ENCODE data around the gene TCP11L2.
A peak's percentile ranks its signal among the peaks of the same experiment; 100 is the strongest.
"Not testable (repeated sequence)": the region's sequence is repeated elsewhere in the genome, so short reads cannot be mapped to it uniquely, and the experiment has no call there.

Gene TCP11L2

DNA sequence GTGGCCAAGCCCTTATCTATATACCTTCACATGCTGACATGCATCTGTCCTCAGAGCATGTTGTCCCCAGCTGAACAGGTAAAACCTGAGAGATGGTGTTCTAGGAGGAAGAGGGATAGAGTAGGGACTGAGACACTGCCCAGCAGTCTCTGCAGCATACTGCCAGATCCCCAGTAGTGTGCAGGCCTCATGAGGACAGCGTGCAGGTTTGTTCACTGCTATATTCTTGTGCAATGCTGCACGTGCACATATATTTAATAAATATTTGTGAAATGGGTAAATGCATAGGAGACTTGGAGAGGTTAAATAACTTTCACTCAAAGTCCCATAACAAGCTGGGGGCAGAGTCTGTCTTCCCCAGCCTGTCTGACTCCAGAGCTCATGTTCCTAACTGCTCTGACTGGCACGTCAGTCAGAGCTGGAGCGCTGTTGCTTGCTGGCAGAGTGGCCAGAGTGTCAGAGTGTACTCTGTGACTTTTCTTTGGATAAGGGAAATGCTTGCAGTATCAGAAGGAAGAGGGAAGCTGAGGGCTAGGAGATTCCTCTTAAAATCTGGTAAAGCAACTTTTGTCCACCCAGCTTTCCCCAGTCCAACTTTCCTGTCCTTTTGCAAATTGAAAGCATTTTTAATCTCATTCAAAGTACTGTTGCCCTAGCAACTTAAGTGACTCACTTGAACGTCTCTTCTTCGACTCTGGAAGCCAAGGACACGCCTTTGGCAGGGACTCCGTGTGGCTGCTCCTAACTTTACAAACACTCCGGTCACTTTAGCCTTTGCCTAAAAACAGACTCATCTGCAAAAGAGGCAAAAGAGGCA, 40.1 kb downstream of the TCP11L2 start:
- FAIRE-seq (no peak), DNase-seq (ENCODE audit: low spot score) (peak; percentile 26)

DNA sequence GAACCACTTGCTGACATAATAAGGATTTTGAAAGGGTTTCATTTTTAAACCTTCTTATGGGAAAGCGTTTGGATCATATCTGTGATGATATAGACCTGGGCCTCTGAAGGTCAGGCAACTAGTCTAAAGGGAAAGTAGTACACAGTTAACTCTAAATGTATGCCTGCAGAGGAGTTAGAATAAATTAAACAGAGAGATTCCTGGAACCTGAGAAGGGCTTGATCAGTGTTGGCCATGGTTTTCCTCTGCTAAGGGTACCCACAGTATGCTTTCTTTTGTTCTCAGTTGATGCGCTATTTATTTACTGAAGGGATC, 40.6 kb downstream of the TCP11L2 start:
- DNase-seq (ENCODE audit: low spot score) (no peak), FAIRE-seq (no peak)

DNA sequence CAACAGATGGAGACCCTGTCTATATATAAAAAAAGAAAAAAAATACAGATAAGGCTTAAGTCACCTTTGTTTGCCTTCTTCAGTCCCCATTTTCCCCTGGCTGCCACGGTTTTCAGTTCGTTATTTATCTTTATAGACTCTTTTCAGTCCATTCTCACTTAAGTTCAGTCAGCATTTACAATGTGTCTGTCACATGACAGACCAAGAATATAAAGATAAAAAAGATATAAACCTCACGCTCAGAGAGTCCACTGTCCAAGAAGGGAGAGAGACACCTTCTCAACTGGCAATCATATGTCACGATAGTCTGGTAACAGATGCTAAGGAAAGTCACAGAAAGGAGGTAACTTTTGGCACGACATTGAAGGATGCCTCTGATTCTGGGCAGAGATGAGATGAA, 41.6 kb downstream of the TCP11L2 start:
- FAIRE-seq (no peak), DNase-seq (ENCODE audit: low spot score) (no peak)

DNA sequence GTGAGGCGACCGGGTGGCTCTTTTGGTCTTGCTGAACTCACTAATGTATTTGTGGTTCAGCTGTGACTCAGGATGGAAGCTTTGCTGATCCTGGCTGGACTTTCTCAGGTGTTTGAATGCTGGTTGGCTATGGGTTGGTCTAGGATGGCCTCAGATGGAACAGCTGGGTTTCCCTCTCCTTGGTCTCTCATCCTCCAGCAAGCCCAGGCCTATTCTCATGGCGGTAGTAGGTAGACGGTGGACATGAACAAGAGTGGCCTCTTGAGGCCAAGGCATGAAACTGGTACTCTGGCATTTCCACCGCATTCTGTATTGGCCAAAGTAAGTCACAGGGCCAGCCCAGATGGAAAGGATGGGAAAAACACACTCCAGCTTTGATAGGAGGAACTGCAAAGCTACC, 43.2 kb downstream of the TCP11L2 start:
- DNase-seq (ENCODE audit: low spot score) (peak; percentile 21), FAIRE-seq (no peak)

DNA sequence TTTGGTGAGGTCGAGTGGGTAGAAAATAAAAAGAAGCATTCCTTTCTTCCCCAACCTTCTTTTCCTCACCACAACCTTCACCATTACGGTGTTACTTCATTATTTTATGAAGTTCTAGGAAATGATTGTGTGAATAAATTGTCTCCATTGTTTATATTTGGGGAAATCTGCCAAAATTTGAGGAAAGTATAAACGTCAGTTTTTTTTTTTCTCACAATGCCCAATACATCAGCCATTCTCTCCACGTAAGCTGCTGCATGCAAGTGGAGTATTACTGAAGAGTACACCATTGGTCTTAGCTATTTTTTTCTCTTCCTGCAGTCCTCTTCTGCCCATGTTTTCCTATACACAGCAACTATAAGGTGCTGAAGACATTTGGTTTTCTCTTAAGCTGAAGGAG, 45.9 kb downstream of the TCP11L2 start:
- FAIRE-seq: no peak
- DNase-seq (ENCODE audit: low spot score): no peak

DNA sequence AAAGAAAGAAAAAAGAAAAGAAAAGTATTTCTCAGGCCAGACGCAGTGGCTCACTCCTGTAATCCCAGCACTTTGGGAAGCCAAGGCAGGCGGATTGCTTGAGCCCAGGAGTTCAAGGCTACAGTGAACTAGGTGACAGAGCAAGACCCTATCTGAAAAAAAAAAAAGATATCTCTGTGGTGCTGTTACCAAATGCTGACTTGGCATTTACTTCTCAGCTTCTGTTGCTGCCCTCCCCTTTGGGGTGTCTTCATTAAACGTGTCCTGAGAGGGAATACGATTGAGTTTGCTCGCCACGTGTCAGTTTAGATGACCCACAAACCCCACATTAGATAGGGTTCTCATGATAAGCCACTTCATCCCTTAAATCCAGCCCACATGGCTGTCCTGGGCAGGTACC, 50.6 kb downstream of the TCP11L2 start:
- FAIRE-seq (no peak), DNase-seq (ENCODE audit: low spot score) (no peak)

DNA sequence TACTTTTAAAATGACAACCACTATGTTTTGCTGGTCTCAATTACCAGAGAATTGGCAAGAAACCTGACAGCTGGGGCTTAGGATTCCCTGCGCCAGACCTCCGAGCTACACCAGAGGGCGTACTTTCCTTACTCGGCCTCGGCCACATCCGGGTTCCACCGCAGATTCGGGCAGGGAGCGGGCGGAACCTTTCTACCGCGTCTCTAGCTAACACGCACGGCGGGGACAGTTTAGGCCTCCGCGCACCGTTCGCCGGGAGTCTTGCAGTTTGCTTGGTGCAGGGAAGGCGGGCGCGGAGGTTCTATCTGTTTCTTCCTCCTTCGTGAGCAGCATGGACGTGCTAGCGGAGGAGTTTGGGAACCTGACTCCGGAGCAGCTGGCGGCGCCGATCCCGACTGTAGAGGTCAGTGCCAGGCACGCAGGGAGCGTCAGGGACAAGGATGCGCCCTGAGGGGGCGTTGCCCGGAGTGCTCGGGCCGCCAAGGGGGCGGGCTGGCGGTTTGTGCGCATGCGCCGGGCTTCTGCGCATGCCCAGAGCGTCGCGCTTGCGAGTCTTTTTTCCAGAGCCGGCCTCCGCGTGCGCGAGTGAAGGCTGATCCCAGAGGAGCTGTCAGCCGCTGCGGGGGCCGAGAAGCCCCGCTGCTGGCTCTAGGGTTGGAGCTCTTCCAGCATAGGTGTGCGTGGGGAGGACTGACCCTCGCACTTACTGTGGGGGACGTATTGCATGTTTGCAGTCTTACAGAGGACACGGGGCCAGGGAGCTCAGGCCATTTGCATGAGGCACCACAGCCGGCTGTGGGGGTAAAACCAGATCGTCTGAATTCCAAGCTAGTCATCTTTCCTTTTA, 55.2 kb downstream of the TCP11L2 start, which contains the start of gene POLR3B:
Gene POLR3B, plus strand, starts transcription at position 200 of the 847 bp plus-strand sequence. Its CDS starts 132 bp downstream, at position 332.
- DNase-seq (ENCODE audit: low spot score): peak; percentile 90
- FAIRE-seq: no peak

DNA sequence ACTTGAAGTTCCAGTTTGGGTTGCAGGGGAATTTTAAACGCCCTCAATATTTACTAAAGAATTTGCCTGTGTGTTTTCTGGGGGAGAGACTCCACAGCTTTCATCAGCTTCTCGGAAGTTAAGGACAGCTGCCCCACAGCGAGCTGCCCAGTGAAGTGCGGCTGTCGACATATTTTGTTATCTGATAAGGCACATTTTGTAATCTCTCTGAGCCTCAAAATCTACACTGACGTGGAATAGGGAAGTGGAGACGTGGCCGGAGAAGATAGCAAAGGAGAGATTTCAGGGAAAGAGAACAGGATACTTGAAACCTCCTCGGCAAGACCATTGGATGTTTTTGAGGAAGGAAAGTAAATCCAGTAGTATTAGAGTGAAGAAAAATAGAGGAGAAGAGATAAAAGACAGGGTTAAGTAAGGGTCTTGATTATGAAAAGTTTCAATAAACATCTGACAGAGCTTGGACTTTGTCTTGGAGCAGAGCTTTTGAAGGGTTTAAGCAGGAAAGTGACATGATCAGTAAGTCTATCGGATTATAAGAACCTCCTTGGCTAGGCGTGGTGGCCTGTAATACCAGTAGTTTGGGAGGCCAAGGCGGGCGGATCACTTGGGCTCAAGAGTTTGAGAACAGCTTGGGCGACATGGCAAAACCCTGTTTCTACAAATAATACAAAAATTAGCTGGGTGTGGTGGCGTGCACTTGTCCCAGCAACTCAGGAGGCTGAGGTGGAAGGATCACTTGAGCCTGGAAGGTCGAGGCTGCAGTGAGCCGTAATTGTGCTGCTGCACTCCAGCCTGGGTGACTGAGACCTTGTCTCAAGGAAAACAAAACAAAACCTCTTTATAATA, 56.1 kb downstream of the TCP11L2 start:
- FAIRE-seq: no peak
- peak; percentile 14 for DNase-seq (ENCODE audit: low spot score)

DNA sequence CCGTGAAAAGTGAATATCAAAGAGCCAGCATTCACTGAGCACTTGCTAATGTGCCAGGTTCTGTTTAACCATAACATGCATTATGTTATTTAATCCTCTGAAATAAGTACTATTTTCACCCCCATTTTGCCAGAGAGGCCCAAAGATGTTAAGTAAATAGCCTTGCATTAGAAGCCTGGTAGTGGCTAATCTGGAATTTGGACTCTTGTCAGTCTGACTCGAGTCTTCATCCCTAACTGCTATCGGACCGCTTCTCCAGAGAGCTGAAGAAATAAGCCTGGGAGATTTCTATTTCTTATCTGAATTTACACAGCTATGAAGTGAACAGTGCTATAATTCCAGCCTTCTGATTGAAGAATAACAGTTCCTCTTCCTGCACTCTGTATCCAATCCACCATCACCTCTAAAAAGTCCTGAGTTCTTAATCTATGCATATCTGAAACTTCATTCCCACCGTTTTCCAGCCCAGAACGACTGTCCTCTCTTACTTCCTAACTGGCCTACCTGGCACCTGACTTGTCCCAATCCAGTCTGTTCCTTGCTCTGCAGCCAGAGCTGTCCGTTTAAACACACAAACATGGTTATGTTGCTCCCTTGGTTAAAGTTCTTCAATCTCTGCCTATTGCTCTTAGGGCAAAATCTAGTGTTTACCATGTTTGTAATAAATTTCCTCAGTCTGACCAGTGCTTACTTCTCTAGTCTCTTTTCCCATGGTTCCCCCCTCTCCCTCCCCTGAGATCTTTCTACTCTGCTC, 57.3 kb downstream of the TCP11L2 start:
- FAIRE-seq (no peak), DNase-seq (ENCODE audit: low spot score) (no peak)

DNA sequence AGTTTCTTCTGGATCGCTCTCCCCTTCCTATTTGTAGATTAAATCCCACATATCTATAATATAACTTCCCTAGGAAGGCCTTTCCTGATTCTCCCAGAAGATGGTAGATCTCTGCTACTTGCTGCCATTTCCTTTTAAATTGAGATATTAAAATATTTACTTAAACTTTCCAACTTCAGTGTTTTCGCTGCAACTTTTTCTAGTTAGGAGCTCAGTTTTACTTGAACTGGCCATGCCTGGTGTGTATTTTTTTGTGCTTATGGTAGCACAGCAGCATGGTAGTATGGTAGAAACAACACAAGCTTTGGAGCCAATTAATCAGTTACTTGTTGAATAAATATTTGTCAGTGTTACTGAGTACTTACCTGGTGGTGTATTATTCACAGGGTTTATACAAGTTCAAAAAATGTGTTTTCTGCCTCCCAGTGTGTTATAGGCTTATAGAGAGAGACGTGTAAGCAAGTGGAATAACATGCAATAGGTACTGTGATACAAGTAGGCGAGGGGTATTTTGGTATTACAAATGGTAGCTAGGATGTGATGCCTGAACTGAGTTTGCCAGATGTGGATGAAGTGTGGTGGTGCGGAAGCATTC, 58.0 kb downstream of the TCP11L2 start:
- DNase-seq (ENCODE audit: low spot score) (no peak), FAIRE-seq (no peak)

DNA sequence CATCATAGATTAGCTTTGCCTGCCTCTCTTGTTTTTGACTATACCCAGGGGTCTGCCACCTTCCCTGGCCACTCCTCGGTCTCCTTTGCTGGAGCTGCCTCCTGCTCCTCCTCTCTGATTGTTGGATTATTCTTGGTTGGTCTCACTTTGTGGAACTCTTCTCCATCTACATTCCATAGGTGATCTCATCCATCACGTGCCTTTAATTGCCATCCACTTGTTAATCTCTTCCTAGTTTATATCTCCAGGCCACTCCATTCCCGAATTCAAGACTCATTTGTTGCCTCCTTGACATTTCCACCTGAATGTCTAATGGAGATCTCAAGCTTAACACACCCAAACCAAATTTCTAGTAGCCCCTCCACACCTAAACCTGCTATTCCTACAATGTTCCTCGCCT, 60.4 kb downstream of the TCP11L2 start:
- no peak for FAIRE-seq
- DNase-seq (ENCODE audit: low spot score): no peak

DNA sequence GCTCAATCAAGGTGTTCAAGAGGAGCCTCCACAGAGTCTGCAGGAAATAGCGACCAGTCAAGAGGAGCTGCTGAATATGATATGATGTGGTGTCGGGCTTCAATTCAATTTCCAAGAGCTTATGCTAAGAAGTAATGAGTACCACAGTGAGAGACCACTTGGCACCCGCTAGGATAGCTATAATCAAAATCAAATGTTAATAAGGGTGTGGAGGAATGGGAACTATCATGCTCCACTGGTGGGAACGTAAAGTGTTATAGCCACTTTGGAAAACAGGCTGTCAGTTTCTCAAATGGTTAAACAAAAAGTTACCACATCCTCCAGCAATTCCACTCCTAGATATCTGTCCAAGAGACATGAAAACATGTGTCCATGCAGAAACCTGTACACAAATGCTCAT, 61.7 kb downstream of the TCP11L2 start:
- FAIRE-seq (no peak), DNase-seq (ENCODE audit: low spot score) (no peak)

DNA sequence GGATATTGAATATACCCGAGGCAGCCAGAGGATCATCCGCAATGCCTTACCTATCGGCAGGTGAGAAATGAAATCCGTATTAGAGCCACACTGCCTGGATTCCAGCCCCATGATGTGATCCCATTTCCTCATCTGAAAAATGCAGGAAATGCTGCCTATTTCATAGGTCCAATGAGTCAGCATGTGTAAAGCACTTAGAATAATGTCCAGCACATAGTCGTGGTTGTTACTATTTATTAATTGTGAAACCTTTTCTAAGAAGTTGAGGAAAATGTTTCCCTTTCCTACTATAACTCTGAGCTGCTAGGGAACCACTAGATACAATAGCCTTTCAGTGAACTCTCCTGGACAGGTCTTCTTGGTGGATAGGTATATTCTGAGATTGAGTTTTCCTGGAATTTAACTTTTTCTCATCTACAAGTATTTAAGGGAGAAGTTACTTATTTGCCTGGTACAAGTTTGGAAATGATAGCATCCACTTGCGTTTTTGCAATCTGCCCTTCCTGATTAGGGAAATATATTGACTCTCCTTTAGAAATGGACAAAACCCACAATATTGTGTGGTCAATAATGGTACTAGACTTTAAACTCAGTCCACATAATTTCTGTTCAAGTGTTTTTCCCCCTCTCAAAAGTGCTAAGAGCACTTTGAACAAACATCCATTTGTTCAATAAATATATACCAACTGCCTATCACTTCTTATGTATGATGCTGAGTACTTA, 67.3 kb downstream of the TCP11L2 start:
- no peak for FAIRE-seq
- DNase-seq (ENCODE audit: low spot score): peak; percentile 4

DNA sequence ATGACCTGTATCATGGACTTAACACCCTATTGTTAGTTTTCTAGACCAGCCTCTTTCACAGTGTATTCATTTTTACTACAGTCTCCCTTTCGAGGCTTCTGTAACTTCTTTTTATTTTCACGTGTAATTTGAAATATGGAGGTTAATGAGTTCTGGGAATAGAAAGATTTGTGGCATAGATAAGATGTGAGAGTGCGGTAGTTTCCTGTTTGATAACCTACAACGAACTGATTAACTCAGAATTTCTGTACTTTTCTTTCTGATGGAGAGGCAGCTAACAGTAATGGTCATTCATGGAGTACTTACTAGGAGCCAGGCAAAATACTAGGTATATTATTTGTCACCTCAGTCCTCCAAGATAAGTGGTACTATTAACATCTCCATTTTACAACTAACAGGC, 76.3 kb downstream of the TCP11L2 start:
- FAIRE-seq (no peak), DNase-seq (ENCODE audit: low spot score) (no peak)

DNA sequence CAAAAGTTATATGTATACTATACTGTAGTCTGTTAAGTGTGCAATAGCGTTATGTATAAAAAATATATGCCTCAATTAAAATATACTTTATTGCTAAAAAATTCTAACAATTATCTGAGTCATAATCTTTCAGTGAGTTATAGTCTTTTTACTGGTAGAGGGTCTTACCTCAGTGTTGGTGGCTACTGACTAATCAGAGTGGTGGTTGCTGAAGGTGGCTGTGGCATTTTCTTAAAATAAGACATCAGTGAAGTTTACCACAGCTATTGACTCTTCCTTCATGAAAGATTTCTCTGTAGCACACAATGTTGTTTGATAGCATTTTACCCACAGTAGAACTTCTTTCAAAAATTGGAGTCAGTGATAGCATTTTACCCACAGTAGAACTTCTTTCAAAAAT, 78.4 kb downstream of the TCP11L2 start:
- DNase-seq (ENCODE audit: low spot score): no peak
- FAIRE-seq: no peak

DNA sequence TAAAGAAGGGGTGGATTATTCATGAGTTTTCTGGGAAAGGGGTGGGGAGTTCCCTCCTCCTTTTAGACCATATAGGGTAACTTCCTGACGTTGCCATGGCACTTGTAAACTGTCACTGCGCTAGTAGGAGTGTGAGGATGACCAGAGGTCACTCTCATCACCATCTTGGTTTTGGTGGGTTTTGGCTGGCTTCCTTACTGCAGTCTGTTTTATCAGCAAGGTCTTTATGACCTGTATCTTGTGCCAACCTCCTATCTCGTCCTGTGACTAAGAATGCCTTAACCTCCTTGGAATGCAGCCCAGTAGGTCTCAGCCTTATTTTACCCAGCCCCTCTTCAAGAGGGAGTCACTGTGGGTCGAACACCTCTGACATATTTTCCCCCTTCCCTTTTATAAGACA, 79.3 kb downstream of the TCP11L2 start:
- not testable (repeated sequence) for DNase-seq (ENCODE audit: low spot score); FAIRE-seq

DNA sequence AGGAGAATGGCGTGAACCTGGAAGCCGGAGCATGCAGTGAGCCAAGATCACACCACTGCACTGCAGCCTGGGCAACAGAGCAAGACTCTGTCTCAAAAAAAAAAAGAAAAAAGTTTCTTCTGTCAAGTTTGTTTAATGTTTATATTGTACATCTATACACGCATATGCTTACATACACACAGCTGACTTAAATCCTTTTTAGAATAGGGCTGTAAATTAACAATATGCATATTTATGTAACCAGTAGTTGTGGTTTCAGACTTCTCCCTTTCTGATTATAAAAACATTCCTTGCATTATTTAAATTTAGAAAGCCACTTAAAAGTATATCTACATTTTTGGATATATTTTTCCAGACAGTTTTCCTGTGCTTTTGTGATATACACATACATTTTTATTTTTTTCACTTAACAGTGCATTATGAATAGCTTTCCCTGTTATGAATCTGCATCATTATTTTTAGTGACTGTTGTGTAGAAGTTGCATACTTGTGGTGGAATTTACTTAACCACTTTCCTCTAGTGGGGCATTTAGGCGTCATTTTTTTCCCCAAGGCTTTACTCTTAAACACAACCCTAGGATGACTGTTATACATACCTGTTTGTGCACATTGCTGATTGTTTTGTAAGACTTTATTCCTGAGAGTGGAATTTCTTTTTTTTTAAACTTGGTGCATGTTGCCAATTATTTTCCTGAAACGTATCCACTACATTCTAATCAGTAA, 84.4 kb downstream of the TCP11L2 start:
- DNase-seq (ENCODE audit: low spot score) (no peak), FAIRE-seq (no peak)

DNA sequence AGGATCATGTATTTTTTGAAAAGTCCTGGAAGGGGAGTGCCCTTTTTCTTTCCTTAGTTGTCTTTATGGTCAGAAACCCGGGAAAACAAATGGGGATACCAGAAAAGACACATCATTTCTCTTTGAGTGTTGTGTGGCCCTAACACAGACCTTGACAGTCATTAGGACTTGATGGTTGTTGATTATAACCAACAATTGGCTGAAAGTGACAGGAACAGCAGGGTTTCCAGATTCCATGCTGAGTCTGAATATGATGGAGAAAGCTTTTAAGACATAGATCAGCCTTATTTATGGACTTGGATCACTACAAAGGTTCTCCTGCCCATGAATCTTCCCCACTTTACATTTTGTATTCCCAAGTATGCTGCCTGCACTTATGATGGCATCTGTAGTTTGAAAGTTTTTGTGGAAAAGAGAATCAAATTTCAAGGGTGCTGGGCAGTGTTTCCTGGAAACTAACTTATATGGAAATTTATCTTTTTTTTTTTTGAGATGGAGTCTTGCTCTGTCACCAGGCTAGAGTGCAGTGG, 85.4 kb downstream of the TCP11L2 start:
- FAIRE-seq: no peak
- no peak for DNase-seq (ENCODE audit: low spot score)

DNA sequence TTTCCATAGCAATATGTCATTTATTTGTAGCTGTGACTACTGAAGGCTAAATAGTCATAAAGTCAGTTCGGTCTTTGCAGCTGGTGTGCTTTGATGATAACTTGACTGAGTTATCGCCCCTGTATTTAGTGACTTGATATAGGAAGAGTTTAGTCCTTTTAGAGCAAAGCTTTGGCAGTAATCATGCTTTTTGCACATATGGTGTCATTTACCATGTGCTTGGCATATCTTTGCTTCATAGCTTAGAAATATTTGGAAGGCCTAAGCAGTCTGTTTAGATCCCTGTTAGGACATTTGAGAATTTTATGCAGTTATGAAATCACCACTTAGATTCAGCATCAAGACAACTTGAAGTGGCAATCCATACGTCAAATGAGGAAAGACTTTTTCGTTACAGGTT, 86.6 kb downstream of the TCP11L2 start:
- FAIRE-seq (no peak), DNase-seq (ENCODE audit: low spot score) (no peak)

Data from urothelium cell line (cell line).